ENCODE measurements around the gene GTF2H4.

GRCh38 chr6:30907758-30908591 lies at the start of gene GTF2H4:
- TF ChIP-seq CTCF (conservative IDR thresholded peaks at IDR 0.05), result no peak
- TF ChIP-seq EZH2 (IDR thresholded peaks at IDR 0.05; ENCODE audit: low read depth), result no peak

Data from PC-9 (cell line).